ENCODE data around the gene PLEKHA7.
"Not testable (repeated sequence)": the region's sequence is repeated elsewhere in the genome, so short reads cannot be mapped to it uniquely, and the experiment has no call there.

PLEKHA7 gene

GRCh38 chr11:17012179-17012578, 2.0 kb downstream of the PLEKHA7 start:
- DNase-seq (ENCODE audit: low read depth in 4 of 4, low spot score in 1 of 4) = no peak

GRCh38 chr11:17010851-17011420, 3.3 kb downstream of the PLEKHA7 start:
- no peak for DNase-seq (ENCODE audit: low read depth in 4 of 4, low spot score in 1 of 4)

GRCh38 chr11:17008099-17008498, 6.1 kb downstream of the PLEKHA7 start:
- no peak for DNase-seq (ENCODE audit: low read depth in 4 of 4, low spot score in 1 of 4)

- DNase-seq (ENCODE audit: low read depth in 4 of 4, low spot score in 1 of 4) = no peak
Observed at GRCh38 chr11:17005646-17006045, 8.6 kb downstream of the PLEKHA7 start.

- DNase-seq (ENCODE audit: low read depth in 4 of 4, low spot score in 1 of 4) = no peak
Observed at GRCh38 chr11:17004486-17005148, 9.6 kb downstream of the PLEKHA7 start.

- no peak for DNase-seq (ENCODE audit: low read depth in 4 of 4, low spot score in 1 of 4)
Observed at GRCh38 chr11:17003426-17003825, 10.8 kb downstream of the PLEKHA7 start.

- no peak for DNase-seq (ENCODE audit: low read depth in 4 of 4, low spot score in 1 of 4)
Observed at GRCh38 chr11:17002543-17002942, 11.7 kb downstream of the PLEKHA7 start.

- DNase-seq (ENCODE audit: low read depth in 4 of 4, low spot score in 1 of 4) = no peak
Observed at GRCh38 chr11:17001806-17002205, 12.4 kb downstream of the PLEKHA7 start.

GRCh38 chr11:17000987-17001386, 13.2 kb downstream of the PLEKHA7 start:
- DNase-seq (ENCODE audit: low read depth in 4 of 4, low spot score in 1 of 4) = no peak

GRCh38 chr11:17000253-17000652, 14.0 kb downstream of the PLEKHA7 start:
- not testable (repeated sequence) for DNase-seq (ENCODE audit: low read depth in 4 of 4, low spot score in 1 of 4)

- no peak for DNase-seq (ENCODE audit: low read depth in 4 of 4, low spot score in 1 of 4)
Observed at GRCh38 chr11:16999116-16999515, 15.1 kb downstream of the PLEKHA7 start.

- DNase-seq (ENCODE audit: low read depth in 4 of 4, low spot score in 1 of 4) = no peak
Observed at GRCh38 chr11:16997624-16998023, 16.6 kb downstream of the PLEKHA7 start.

- no peak for DNase-seq (ENCODE audit: low read depth in 4 of 4, low spot score in 1 of 4)
Observed at GRCh38 chr11:16993495-16993894, 20.7 kb downstream of the PLEKHA7 start.

- no peak for DNase-seq (ENCODE audit: low read depth in 4 of 4, low spot score in 1 of 4)
Observed at GRCh38 chr11:16992846-16993245, 21.4 kb downstream of the PLEKHA7 start.

GRCh38 chr11:16989554-16989953, 24.7 kb downstream of the PLEKHA7 start:
- DNase-seq (ENCODE audit: low read depth in 4 of 4, low spot score in 1 of 4) = no peak

- no peak for DNase-seq (ENCODE audit: low read depth in 4 of 4, low spot score in 1 of 4)
Observed at GRCh38 chr11:16987205-16987568, 27.0 kb downstream of the PLEKHA7 start.

GRCh38 chr11:16986434-16987204, 27.6 kb downstream of the PLEKHA7 start:
- DNase-seq (ENCODE audit: low read depth in 4 of 4, low spot score in 1 of 4) = peak in 2 of 4 experiments; percentile 25 to 44

- no peak for DNase-seq (ENCODE audit: low read depth in 4 of 4, low spot score in 1 of 4)
Observed at GRCh38 chr11:16985297-16985696, 28.9 kb downstream of the PLEKHA7 start.

- DNase-seq (ENCODE audit: low read depth in 4 of 4, low spot score in 1 of 4) = no peak
Observed at GRCh38 chr11:16984229-16984628, 30.0 kb downstream of the PLEKHA7 start.

GRCh38 chr11:16982809-16983208, 31.4 kb downstream of the PLEKHA7 start:
- no peak for DNase-seq (ENCODE audit: low read depth in 4 of 4, low spot score in 1 of 4)

GRCh38 chr11:16982256-16982671, 31.9 kb downstream of the PLEKHA7 start:
- no peak for DNase-seq (ENCODE audit: low read depth in 4 of 4, low spot score in 1 of 4)

- no peak for DNase-seq (ENCODE audit: low read depth in 4 of 4, low spot score in 1 of 4)
Observed at GRCh38 chr11:16981651-16982194, 32.5 kb downstream of the PLEKHA7 start.
